MM.1S (cell line): ENCODE measurements around the gene GFRA1.

Experiments used
- CTCF ChIP-seq: fragments of 300-600 bp; sonication (generic); IDR thresholded peaks from 2 replicates; pipeline ENCODE4 v1.5.1; 2016; ENCODE audit warnings: antibody characterized with exemption, low read length, mixed read lengths
- EZH2 ChIP-seq: fragments of 300-600 bp; sonication (generic); optimal IDR thresholded peaks from 2 replicates; pipeline ENCODE3; 2017; ENCODE audit warnings: low read depth, mild to moderate bottlenecking, antibody characterized with exemption, low read length, mixed read lengths
- EZH2phosphoT487 ChIP-seq: fragments of 300-600 bp; sonication (generic); IDR thresholded peaks from 2 replicates; pipeline ENCODE4 v1.6.1; 2018; ENCODE audit warnings: antibody characterized with exemption, low read length

- no peak for TF ChIP-seq EZH2
- TF ChIP-seq CTCF: no peak
- TF ChIP-seq EZH2phosphoT487: no peak
Measured at GRCh38 chr10:116255886-116256751, 16.9 kb downstream of the GFRA1 start.
